Neural cell (in vitro differentiated cells): Measurements from ENCODE around the gene GLB1L. TPM values are rescaled to one million over a fixed set of nuclear protein-coding genes. Genes with fewer than 3 reads are reported as not detected.

ENCODE experiments used
- H2AFZ ChIP-seq: fragments of 200-600, 300-800 bp; sonication (generic), shearing (Covaris generic); 2 replicates; pipeline ENCODE4 v1.6.0; 2014; ENCODE audit warnings: low read depth, mild to moderate bottlenecking, antibody characterized with exemption, low read length, moderate library complexity
- H3F3A ChIP-seq: fragments of 200-600 bp; shearing (Covaris generic); 2 replicates; pipeline ENCODE4 v1.6.1; 2016; ENCODE audit warnings: mild to moderate bottlenecking, moderate library complexity, mixed read lengths, antibody characterized with exemption, low read length; ENCODE audit not compliant: insufficient read depth, poor library complexity, severe bottlenecking
- H3K27ac ChIP-seq: fragments of 200-600, 300-800 bp; sonication (generic), shearing (Covaris generic); 2 replicates; pipeline ENCODE4 v1.5.1; 2014; ENCODE audit warnings: mild to moderate bottlenecking, low read length, moderate library complexity
- H3K27me3 ChIP-seq: fragments of 300-800, 200-600 bp; sonication (generic), shearing (Covaris generic); 2 replicates; pipeline ENCODE4 v1.6.0; 2014; ENCODE audit warnings: mild to moderate bottlenecking, low read depth, low read length, moderate library complexity; ENCODE audit not compliant: insufficient read depth
- H3K36me3 ChIP-seq: fragments of 300-800, 200-600 bp; sonication (generic), shearing (Covaris generic); 2 replicates; pipeline ENCODE4 v1.5.1; 2014; ENCODE audit warnings: mild to moderate bottlenecking, antibody characterized with exemption, low read length, moderate library complexity; ENCODE audit not compliant: insufficient read depth
- H3K4me2 ChIP-seq: fragments of 300-800, 200-600 bp; sonication (generic), shearing (Covaris generic); 2 replicates; pipeline ENCODE4 v1.6.0; 2014; ENCODE audit warnings: mild to moderate bottlenecking, low read length
- H3K4me3 ChIP-seq: fragments of 300-800, 200-600 bp; sonication (generic), shearing (Covaris generic); 2 replicates; pipeline ENCODE4 v1.5.1; 2014; ENCODE audit warnings: mild to moderate bottlenecking, low read length, moderate library complexity
- H3K79me2 ChIP-seq: fragments of 200-600 bp; shearing (Covaris generic); replicated peaks from 2 replicates; pipeline ENCODE4 v1.6.0; 2014; ENCODE audit warnings: mild to moderate bottlenecking, low read length, moderate library complexity; ENCODE audit not compliant: insufficient read depth
- H3K9ac ChIP-seq: fragments of 300-800, 200-600 bp; sonication (generic), shearing (Covaris generic); 2 replicates; pipeline ENCODE4 v1.6.1; 2016; ENCODE audit warnings: mild to moderate bottlenecking, low read length, mixed read lengths
- H3K9me2 ChIP-seq: fragments of 200-600 bp; shearing (Covaris generic); 2 replicates; pipeline ENCODE4 v1.6.1; 2016; ENCODE audit warnings: mild to moderate bottlenecking, low read length, mixed read lengths; ENCODE audit not compliant: insufficient read depth
- H3K9me3 ChIP-seq: fragments of 200-600, 300-800 bp; sonication (generic), shearing (Covaris generic); 2 replicates; pipeline ENCODE4 v1.6.1; 2016; ENCODE audit warnings: mild to moderate bottlenecking, mixed run types, low read length, moderate library complexity, mixed read lengths
- H4K20me1 ChIP-seq: fragments of 200-600 bp; shearing (Covaris generic); 2 replicates; pipeline ENCODE4 v1.6.1; 2016; ENCODE audit warnings: mild to moderate bottlenecking, mixed run types; ENCODE audit not compliant: insufficient read depth
- CTCF ChIP-seq: fragments of 450-650 bp; IDR thresholded peaks from 2 replicates; pipeline ENCODE4 v1.5.1; 2014; ENCODE audit warnings: antibody characterized with exemption, mild to moderate bottlenecking, moderate library complexity; ENCODE audit not compliant: poor library complexity, severe bottlenecking
- EP300 ChIP-seq: fragments of 450-650 bp; conservative IDR thresholded peaks from 2 replicates; pipeline ENCODE4 v1.6.1; 2014; ENCODE audit warnings: antibody characterized with exemption, mild to moderate bottlenecking, moderate library complexity; ENCODE audit not compliant: poor library complexity, severe bottlenecking
- EZH2 ChIP-seq: fragments of 200-600, 300-800 bp; shearing (Covaris generic), sonication (generic); IDR thresholded peaks from 2 replicates; pipeline ENCODE4 v1.6.1; 2014; ENCODE audit warnings: antibody characterized with exemption, low read length, borderline replicate concordance, mild to moderate bottlenecking; ENCODE audit not compliant: insufficient read depth, poor library complexity, severe bottlenecking
- MXI1 ChIP-seq: fragments of 450-650 bp; conservative IDR thresholded peaks from 2 replicates; pipeline ENCODE4 v1.6.1; 2014; ENCODE audit warnings: antibody characterized with exemption, mild to moderate bottlenecking; ENCODE audit not compliant: poor library complexity, severe bottlenecking
- POLR2AphosphoS5 ChIP-seq: IDR thresholded peaks from 2 replicates; pipeline ENCODE4 v1.6.1; 2012
- RAD21 ChIP-seq: fragments of 450-650 bp; conservative IDR thresholded peaks from 2 replicates; pipeline ENCODE4 v1.6.1; 2014; ENCODE audit warnings: antibody characterized with exemption, mild to moderate bottlenecking, moderate library complexity
- REST ChIP-seq: IDR thresholded peaks from 2 replicates; pipeline ENCODE4 v1.6.1; 2012; ENCODE audit warnings: borderline replicate concordance
- SMC3 ChIP-seq: fragments of 450-650 bp; conservative IDR thresholded peaks from 2 replicates; pipeline ENCODE4 v1.6.1; 2014; ENCODE audit warnings: antibody characterized with exemption, mild to moderate bottlenecking, moderate library complexity; ENCODE audit not compliant: poor library complexity
- TAF1 ChIP-seq: IDR thresholded peaks from 2 replicates; pipeline ENCODE4 v1.6.1; 2012; ENCODE audit warnings: low read depth
- polyA plus RNA-seq: library from polyadenylated mRNA; depleted of rRNA; stranded (reverse); fragments of >200 nt; gene quantifications from 2 replicates; pipeline ENCODE4 v1.2.3, GENCODE V29; 2014

Gene GLB1L
- polyA plus RNA-seq, 1 donor from 2014 or later = 12.9 TPM

- no peaks in the 10 kb centered on the region for H3K27me3 ChIP-seq
- peaks cover 7% of the 10 kb centered on the region for H3K79me2 ChIP-seq
- no peak overlapping the region for H3K9ac ChIP-seq
- H3K36me3 ChIP-seq = no peaks in the 10 kb centered on the region
- H2AFZ ChIP-seq = no peak overlapping the region
- no peak for TF ChIP-seq REST
- no peak for TF ChIP-seq MXI1
- no peak for TF ChIP-seq TAF1
- TF ChIP-seq RAD21 = no peak
- TF ChIP-seq POLR2AphosphoS5 = no peak
- H3K4me3 ChIP-seq = no peak overlapping the region
- no peaks in the 10 kb centered on the region for H4K20me1 ChIP-seq
- no peaks in the 10 kb centered on the region for H3K9me3 ChIP-seq
- H3F3A ChIP-seq = peaks cover 6% of the 10 kb centered on the region
- H3K9me2 ChIP-seq = no peaks in the 10 kb centered on the region
- H3K27ac ChIP-seq = no peak overlapping the region
- H3K4me2 ChIP-seq = no peak overlapping the region
Observed at GRCh38 chr2:219234331-219234730, 10.9 kb downstream of the GLB1L start.

GRCh38 chr2:219230059-219230540 lies 15.1 kb downstream of the GLB1L start:
- Histone ChIP-seq H3K9me3 (no peaks in the 10 kb centered on the region), H3K27ac (peak overlapping the region; percentile 96), H3K4me2 (peak overlapping the region; percentile 76), H3F3A (peaks cover 6% of the 10 kb centered on the region), H2AFZ (no peak overlapping the region), H3K9me2 (no peaks in the 10 kb centered on the region), H4K20me1 (no peaks in the 10 kb centered on the region), H3K27me3 (no peaks in the 10 kb centered on the region), H3K9ac (peak overlapping the region; percentile 74), H3K79me2 (peaks cover 17% of the 10 kb centered on the region), H3K36me3 (no peaks in the 10 kb centered on the region), H3K4me3 (peak overlapping the region; percentile 78)
- TF ChIP-seq RAD21 = peak; percentile 48
- no peak for TF ChIP-seq TAF1
- peak; percentile 87 for TF ChIP-seq MXI1

- Histone ChIP-seq H3F3A (peaks cover 6% of the 10 kb centered on the region), H3K27ac (peak within 1 kb of the TSS; percentile 96), H3K36me3 (no peaks in the 10 kb centered on the region), H3K27me3 (no peaks in the 10 kb centered on the region), H3K9ac (peak within 1 kb of the TSS; percentile 93), H4K20me1 (no peaks in the 10 kb centered on the region), H3K4me3 (peak within 1 kb of the TSS; percentile 78), H2AFZ (peak within 1 kb of the TSS; percentile 41), H3K4me2 (peak within 1 kb of the TSS; percentile 95), H3K79me2 (peaks cover 17% of the 10 kb centered on the region), H3K9me3 (no peaks in the 10 kb centered on the region), H3K9me2 (no peaks in the 10 kb centered on the region)
- TF ChIP-seq TAF1 = peak; percentile 57
- peak; percentile 45 for TF ChIP-seq SMC3
- no peak for TF ChIP-seq MXI1
- TF ChIP-seq EZH2 = no peak
- TF ChIP-seq RAD21 = peak; percentile 26
- TF ChIP-seq CTCF = peak; percentile 40
- no peak for TF ChIP-seq REST
- peak; percentile 74 for TF ChIP-seq EP300
- TF ChIP-seq POLR2AphosphoS5 = peak; percentile 86
Observed at GRCh38 chr2:219229305-219230058, 15.8 kb downstream of the GLB1L start, which contains the start of the genes ANKZF1 and ATG9A. ANKZF1 (plus strand) TSS chr2:219229806; CDS start chr2:219230258, 452 bp downstream. ATG9A (minus strand) TSS chr2:219229636; CDS start chr2:219228024, 1,612 bp downstream.
